Measurements from ENCODE around the gene SLC35F2. TPM values are rescaled to one million over a fixed set of nuclear protein-coding genes. Genes with fewer than 3 reads are reported as not detected.

The SLC35F2 gene
- total RNA-seq, 2 donors from 2014 or later = 7.3 to 9.1 TPM

Other genes with a start within 250 kb of the SLC35F2 start
- not detected for gene SLN, start 146.7 kb downstream of the SLC35F2 start, total RNA-seq
- gene RAB39A, start 69.7 kb upstream of the SLC35F2 start, total RNA-seq = under 1 TPM in 1 of 2 donors, not detected in 1; 0.20 TPM
- gene CUL5, start 150.1 kb upstream of the SLC35F2 start, total RNA-seq = 10 to 100 TPM; 37.8 to 59.9 TPM

All from T-helper 17 cell (primary cell).